ENCODE results near the gene DEPDC5.

DEPDC5 gene

GRCh38 chr22:31952472-31952871 is 198.7 kb downstream of the DEPDC5 start:
- no peak for DNase-seq

DNA sequence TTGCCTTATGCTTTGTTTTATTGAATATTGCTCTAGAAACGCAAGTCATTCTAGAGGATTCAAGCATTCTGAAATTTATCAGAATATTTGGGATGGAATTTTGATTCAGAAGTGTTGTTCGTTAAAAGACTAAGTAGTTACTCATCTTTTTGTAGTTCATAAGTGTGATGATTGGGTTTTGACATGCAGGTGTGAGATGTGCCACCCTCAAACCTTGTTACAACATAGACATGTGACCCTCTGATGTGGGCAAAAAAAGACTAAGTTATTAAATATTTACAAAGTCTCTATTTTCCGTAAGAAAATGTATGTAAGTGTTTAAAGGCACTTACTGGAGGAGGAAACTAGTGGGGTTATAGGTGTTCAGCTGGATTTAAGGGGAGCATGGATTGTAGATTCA is 199.4 kb downstream of the DEPDC5 start:
- DNase-seq: no peak

DNA sequence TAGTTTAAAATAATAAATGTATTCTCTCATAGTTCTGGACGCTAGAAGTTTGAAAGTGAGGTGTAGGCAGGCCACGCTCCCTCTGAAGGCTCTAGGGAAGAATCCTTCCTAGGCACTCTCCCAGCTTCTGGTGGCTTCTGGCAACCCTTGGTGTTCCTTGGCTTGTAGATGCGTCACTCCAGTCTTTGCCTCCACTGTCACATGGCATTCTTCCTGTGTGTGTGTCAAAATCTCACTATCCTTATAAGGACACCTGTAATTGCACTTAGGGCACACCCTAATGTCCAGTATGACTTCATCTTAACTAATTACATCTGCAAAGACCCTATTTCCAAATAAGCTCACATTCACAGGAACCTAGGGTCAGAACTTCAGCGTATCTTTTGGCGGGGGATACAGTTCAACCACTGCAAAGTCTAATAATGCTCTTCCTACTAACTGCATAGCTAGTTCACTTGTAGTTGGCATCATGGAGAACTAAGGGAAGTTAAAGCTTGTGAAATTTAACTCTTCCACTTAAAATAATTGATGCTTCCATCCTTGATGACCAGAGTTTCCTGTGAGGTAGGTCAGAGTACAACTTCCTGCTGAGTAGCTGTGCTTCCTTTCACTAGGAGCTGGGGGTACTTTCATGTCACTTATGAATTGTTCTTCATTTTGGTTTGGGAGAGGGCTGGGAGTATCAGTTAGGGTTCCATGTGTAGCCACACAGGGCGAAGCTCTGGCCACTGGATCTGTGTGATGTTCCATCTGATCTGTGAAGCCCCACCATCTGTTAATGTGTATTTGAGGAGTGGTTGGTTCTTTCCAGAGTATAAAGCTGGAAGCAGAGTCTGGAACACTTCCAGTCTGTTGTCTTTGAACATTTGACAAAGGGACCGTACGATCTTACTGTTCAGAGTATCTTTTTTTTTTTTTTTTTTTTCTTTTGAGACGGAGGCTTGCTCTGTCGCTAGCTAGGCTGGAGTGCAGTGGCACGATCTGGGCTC is 201.0 kb downstream of the DEPDC5 start:
- DNase-seq: no peak

- no peak for DNase-seq
These were observed 202.5 kb downstream of the DEPDC5 start for GRCh38 chr22:31956360-31956759.

All from hippocampal formation (tissue), 2 donors.